HG03064 (cell line): ENCODE data around the gene UBA1.

ENCODE experiments used
- ATAC-seq: cut with Tn5 transposase; IDR thresholded peaks from one replicate; pipeline ENCODE4 v1.9.1; 2021; ENCODE audit warnings: low read depth; ENCODE audit not compliant: unreplicated experiment

Gene UBA1

GRCh38 chrX:47226531-47227333 is 33.1 kb downstream of the UBA1 start:
- no peak for ATAC-seq

DNA sequence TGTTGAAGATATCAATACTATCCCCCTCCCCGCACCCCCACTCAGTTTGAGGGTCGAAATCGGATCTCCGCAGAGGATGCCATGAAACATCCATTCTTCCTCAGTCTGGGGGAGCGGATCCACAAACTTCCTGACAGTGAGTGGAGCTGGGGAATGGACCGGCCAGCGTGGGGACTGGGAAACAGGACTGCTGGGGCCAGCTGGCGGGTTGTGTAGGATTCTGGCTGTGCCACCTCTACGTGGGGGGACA is 33.6 kb downstream of the UBA1 start:
- no peak for ATAC-seq

DNA sequence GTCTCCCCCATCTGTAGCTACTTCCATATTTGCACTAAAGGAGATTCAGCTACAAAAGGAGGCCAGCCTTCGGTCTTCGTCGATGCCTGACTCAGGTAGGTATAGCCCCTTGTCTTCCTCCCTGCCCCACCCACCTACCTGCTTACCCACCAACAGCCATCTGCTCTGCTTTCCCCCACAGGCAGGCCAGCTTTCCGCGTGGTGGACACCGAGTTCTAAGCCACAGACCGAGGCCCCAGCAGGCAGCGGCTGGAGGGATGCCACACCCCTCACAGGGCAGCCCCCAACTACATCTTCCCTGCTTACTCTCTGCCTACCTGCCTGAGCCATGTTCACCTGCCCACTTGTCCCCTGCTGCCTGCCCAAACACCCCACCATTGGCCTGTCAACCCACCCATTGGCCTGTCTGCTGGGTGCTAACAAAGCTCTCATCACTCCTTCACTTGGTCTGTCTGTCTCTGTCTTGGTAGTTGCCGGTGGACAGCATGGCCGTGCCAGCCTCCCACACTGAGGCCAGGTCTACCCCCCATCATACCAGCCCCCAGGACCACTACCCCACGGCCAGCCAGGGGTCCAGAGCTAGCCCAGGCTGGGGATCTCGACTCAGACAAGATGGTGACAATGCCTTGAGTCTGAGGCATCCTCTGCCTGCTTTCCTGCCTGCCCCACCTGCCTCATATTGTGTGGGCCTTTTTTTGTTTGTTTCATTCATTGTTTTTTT is 35.1 kb downstream of the UBA1 start:
- no peak for ATAC-seq

DNA sequence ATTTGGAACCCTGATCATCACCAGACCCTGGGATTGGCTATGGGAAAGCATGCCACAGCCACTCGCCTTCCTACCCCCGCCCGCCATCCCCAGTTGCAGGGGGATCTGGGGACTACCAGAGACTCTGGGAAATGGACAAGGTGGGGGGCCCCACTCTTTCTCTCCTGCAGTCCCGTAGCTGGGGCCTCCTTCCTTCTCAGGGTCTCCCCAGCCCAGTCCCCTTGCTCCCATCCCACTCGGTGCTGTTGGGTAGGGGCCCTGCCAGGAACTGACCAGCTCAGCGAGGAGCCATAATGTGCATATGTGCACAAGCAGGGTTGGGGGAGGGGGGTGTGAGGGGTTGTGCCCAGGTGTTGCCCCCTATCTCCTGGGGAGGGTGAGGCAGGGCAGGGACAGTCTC is 35.8 kb downstream of the UBA1 start:
- ATAC-seq = no peak

- ATAC-seq = no peak
Measured at GRCh38 chrX:47230136-47230868, 36.7 kb downstream of the UBA1 start.

DNA sequence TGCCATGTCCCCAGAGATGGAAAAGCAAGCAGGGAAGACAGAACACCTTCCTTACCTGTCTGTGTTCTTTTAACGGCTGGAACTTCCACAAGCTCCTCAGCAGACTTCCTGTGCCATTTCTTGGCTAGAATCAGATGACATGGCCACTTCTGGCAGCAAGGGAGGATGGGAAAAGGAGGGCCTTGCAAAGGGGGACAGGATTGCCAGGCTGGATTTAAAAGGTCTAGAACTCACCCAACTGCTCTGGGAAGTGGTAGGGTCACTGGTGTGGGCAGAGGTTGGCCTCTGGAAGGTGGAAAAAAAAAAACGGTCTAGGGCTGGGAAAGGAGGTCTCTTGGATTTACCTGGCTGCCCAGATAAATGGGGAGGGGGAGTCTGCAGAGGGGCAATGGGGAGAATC is 37.5 kb downstream of the UBA1 start:
- ATAC-seq = no peak

DNA sequence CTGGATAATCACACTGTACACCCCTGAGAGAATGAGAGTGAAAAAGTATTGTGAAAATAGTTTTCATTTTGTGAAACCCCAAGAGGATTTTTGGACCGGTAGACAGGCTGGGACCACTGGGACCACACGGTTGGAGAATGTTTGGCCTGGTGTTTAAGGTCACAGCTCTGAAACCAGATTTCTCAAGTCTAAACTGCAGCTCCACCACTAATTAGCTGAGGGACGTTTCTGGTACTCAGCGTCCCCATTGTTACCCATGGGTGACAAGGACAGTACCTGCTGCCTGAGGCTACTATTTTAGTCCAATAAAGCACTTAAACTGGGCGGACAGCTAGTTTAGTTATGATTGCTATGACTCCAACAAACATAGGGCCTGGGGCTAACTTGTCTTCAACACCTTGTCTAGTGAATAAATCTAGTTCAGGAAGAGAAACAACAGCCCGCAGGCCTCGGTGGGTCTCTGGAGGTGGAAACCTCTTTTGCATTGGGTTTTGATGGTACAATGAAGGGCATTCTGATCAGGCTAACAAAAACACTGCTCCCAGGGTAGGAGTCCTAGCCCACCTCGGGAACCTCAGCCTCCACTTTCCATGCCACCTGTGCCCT is 38.7 kb downstream of the UBA1 start:
- ATAC-seq = no peak

GRCh38 chrX:47232803-47233332 is 39.2 kb downstream of the UBA1 start, which contains the start of gene USP11:
USP11 (plus strand) TSS chrX:47233009; CDS start chrX:47233044, 35 bp downstream.
- no peak for ATAC-seq

DNA sequence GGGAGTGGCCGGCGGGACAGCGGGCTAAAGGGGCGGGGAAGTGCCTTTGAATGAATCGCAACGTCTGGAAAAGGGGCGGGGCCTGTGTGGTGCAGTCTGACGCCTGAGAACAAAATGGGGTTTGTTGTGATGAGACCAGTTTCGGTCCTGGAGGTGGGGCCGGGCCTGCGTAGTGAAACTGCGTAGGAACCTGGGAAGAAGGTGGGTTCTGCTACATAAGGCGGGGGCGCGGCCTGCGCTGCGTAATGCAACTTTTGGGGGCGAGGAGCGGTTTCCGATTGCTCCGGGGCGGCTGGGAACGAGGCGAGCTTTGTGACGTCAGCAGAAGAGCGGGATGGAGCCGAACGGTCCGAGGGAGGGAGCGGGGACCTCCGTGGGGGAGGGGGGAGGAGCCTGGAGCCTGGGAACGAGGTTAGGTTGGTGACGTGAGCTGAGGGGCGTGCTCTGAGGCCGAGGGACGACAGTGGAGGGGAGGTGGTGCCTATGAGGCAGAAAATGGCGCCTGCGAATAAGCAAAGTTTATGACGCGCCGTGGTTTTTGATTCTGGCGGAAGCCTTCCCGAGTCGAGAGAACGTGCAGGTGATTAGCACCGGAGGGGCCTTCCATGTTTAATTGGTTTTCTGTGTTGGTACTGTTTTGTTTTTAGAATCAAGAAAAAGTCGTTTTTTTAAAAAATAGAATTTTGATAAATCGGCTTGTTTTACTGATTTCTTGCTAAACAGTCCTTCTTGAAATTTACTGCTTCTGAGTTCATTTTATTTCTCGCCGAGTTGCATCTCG is 39.9 kb downstream of the UBA1 start:
- ATAC-seq = peak; percentile 74

- ATAC-seq = no peak
Measured at GRCh38 chrX:47234583-47234982, 41.0 kb downstream of the UBA1 start.

- no peak for ATAC-seq
Measured at GRCh38 chrX:47235691-47236103, 42.1 kb downstream of the UBA1 start.

GRCh38 chrX:47239199-47239598 is 45.6 kb downstream of the UBA1 start:
- no peak for ATAC-seq

DNA sequence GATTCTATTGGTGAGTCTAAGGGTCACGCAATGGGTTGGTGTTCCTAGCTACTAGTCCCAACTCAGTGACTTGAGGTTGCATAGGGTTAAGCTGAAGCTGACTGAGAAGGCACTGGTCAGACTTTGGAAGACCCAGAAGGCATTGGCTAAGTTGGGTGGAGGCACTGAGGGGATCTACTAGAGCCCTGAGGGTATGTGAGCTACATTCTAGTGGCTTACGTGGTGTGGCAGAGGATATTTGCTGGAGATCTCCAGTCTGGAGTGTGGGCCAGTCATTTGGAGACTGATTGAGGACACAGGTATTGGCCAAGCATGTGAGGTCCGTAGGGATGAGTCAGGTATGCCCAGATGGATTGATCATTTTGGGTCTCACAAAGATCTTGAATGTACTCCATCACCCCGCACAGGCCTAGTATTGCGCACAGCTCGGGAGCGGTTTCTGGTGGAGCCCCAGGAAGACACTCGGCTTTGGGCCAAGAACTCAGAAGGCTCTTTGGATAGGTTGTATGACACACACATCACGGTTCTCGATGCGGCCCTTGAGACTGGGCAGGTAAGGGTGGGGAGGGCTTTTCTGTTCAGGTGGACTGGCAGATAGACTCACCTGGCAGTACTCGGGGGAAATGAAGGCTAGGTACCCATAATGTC is 46.4 kb downstream of the UBA1 start:
- ATAC-seq = no peak

GRCh38 chrX:47240619-47241018 is 47.0 kb downstream of the UBA1 start:
- no peak for ATAC-seq

- ATAC-seq = no peak
Measured at GRCh38 chrX:47241201-47242011, 47.8 kb downstream of the UBA1 start.

- ATAC-seq = no peak
Measured at GRCh38 chrX:47242321-47242720, 48.7 kb downstream of the UBA1 start.

DNA sequence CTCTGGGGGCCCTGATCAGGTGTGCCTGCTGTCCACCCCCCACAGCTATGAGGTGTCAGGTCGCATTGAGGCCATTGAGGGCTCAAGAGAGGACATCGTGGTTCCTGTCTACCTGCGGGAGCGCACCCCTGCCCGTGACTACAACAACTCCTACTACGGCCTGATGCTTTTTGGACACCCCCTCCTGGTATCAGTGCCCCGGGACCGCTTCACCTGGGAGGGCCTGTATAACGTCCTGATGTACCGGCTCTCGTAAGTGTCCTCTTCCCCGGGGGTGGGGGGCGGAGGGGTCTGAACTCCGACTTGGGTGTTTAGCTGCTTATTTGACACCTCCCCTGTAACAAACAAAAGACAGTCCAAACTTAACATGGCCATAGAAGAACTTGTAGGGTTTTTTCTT is 49.7 kb downstream of the UBA1 start:
- no peak for ATAC-seq

DNA sequence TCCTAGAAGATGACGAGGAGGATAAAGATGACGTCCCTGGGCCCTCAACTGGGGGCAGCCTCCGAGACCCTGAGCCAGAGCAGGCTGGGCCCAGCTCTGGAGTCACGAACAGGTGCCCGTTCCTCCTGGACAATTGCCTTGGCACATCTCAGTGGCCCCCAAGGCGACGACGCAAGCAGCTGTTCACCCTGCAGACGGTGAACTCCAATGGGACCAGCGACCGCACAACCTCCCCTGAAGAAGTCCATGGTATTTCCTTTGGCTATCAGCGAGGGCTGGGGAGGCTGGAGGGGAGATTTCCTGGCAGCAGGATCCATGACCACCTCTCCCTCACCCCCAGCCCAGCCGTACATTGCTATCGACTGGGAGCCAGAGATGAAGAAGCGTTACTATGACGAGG is 51.0 kb downstream of the UBA1 start:
- no peak for ATAC-seq

DNA sequence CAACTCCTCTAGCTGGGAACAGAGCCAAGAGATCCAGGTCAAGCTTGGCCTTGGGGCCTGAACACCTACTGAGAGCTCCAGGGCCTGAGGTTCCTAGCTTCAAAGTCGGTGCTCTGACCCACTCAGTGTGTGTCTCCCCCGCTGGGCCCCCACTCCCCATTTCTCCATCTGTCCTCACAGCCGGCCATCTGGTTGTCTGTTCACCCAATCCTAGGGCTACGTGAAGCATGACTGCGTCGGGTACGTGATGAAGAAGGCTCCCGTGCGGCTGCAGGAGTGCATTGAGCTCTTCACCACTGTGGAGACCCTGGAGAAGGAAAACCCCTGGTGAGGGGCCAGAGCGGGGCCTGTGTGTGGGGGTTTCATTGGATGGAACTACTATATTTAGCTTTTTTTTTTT is 51.5 kb downstream of the UBA1 start:
- ATAC-seq = no peak
